Lower lobe of right lung (tissue), 2 donors: ENCODE data around the gene ACSS1. TPM values are rescaled to one million over a fixed set of nuclear protein-coding genes. Genes with fewer than 3 reads are reported as not detected.

Experiments
- ATAC-seq, 2 donors: fragments of 200-7000 bp; cut with Tn5 transposase; one replicate each; pipeline ENCODE4 v1.9.1; 2020 to 2022; ENCODE audit warnings: mild to moderate bottlenecking in 2 of 2, moderate library complexity in 2 of 2
- DNase-seq: peaks from one replicate; pipeline ENCODE4 v3.0.0-alpha.2; 2020
- H3K27ac ChIP-seq: fragments of 200-600 bp; one replicate; pipeline ENCODE4 v1.8.0; 2022
- H3K27me3 ChIP-seq: fragments of 200-600 bp; one replicate; pipeline ENCODE4 v1.8.0; 2022; ENCODE audit warnings: low read depth
- H3K36me3 ChIP-seq: fragments of 200-600 bp; one replicate; pipeline ENCODE4 v1.8.0; 2022; ENCODE audit warnings: mild to moderate bottlenecking
- H3K4me1 ChIP-seq: fragments of 200-600 bp; one replicate; pipeline ENCODE4 v1.8.0; 2022
- H3K4me3 ChIP-seq: fragments of 200-600 bp; one replicate; pipeline ENCODE4 v1.8.0; 2022; ENCODE audit warnings: mild to moderate bottlenecking
- H3K9me3 ChIP-seq: fragments of 200-600 bp; one replicate; pipeline ENCODE4 v1.8.0; 2022
- intact Hi-C: fragments of 100-400 bp; cut with DNase I; formaldehyde crosslinking; loops from one replicate; pipeline ENCODE4 v1.11.0; 2022
- total RNA-seq: library from RNA; stranded (reverse); fragmentation: NEBNext Ultra II Directional; extraction: Animal tissue kit (Norgen Biotek cat#: 25700); gene quantifications from one replicate; pipeline ENCODE4 v1.2.1, GENCODE V29; 2021
- TF ChIP-seq, protein P1 (sequence below): fragments of 200-600 bp; IDR thresholded peaks from one replicate; pipeline ENCODE4 v1.8.0; 2022; ENCODE audit warnings: antibody characterized with exemption, mild to moderate bottlenecking
- donor health status: DM: no; HTN: yes; CAD: no; lungs with severe emphysema.

Gene ACSS1
- total RNA-seq, 1 donor from 2014 or later = 41.8 TPM

DNA sequence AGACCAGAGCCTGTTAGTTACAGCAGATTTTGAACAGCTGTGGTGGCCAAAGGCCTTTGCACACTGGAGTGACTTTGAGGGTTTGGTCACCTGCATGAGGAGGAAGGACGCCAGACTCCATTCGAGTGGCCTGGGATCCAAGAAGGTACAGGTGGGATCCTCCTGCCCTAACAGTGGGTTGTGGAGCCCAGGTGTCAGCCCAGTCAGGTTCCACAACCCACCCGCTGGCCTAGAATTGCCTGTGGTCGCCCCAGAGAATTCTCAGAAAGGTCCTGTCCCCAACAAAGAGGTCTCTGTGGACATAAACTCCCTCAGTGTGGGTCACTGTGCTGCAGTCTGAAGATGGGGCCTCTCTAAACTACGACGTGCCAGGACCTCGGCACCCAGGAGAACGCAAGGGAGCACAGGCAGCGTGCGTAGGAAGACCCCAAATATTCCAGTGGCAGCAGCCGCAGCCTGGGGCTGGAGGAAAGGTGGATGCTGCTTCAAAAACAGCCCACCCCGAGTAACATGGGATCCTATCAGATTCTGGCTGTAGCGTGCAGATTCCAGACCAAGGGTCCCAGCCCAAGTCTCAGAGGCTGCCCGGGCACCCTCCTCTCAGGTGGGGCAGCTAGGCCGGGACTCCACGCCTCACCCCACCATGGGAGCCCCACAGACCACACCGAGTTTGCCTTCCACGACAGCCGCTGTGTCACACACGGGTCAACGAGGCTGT lies 16.0 kb downstream of the ACSS1 start:
- peak; percentile 30 for DNase-seq
- Histone ChIP-seq H3K27ac (peak overlapping the region; percentile 73), H3K4me3 (no peak overlapping the region), H3K4me1 (peaks cover 75% of the 10 kb centered on the region), H3K36me3 (peaks cover 23% of the 10 kb centered on the region), H3K27me3 (no peaks in the 10 kb centered on the region), H3K9me3 (no peaks in the 10 kb centered on the region)
- intact Hi-C loops = no loop called here
- ATAC-seq = no peak
- TF ChIP-seq, protein P1, sequence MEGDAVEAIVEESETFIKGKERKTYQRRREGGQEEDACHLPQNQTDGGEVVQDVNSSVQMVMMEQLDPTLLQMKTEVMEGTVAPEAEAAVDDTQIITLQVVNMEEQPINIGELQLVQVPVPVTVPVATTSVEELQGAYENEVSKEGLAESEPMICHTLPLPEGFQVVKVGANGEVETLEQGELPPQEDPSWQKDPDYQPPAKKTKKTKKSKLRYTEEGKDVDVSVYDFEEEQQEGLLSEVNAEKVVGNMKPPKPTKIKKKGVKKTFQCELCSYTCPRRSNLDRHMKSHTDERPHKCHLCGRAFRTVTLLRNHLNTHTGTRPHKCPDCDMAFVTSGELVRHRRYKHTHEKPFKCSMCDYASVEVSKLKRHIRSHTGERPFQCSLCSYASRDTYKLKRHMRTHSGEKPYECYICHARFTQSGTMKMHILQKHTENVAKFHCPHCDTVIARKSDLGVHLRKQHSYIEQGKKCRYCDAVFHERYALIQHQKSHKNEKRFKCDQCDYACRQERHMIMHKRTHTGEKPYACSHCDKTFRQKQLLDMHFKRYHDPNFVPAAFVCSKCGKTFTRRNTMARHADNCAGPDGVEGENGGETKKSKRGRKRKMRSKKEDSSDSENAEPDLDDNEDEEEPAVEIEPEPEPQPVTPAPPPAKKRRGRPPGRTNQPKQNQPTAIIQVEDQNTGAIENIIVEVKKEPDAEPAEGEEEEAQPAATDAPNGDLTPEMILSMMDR = no peak

DNA sequence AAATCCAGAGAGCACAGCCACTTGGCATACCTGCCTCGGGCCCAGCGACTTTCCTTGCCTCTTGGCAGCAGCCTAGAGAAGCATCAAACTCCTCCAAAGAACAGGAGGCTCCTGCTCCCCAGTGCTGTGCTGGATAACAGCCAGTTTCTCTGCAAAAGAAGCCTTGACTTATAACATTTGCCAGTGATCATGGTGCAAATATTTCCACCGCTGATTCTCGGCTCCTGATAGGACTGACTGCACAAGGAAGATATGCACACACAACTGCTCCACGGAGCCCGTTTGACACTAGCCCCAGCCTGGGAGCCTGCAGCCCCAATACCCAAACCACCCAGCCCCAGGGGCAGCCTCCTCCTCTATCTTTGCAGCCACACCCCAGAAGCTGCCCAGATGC lies 17.5 kb downstream of the ACSS1 start:
- Histone ChIP-seq H3K36me3 (peaks cover 9% of the 10 kb centered on the region), H3K4me3 (no peak overlapping the region), H3K9me3 (no peaks in the 10 kb centered on the region), H3K27me3 (no peaks in the 10 kb centered on the region), H3K4me1 (peaks cover 81% of the 10 kb centered on the region), H3K27ac (peak overlapping the region; percentile 73)
- intact Hi-C loops = no loop called here
- TF ChIP-seq, protein P1 = no peak
- DNase-seq = peak; percentile 69
- peak; percentile 58 to 66 for ATAC-seq

DNA sequence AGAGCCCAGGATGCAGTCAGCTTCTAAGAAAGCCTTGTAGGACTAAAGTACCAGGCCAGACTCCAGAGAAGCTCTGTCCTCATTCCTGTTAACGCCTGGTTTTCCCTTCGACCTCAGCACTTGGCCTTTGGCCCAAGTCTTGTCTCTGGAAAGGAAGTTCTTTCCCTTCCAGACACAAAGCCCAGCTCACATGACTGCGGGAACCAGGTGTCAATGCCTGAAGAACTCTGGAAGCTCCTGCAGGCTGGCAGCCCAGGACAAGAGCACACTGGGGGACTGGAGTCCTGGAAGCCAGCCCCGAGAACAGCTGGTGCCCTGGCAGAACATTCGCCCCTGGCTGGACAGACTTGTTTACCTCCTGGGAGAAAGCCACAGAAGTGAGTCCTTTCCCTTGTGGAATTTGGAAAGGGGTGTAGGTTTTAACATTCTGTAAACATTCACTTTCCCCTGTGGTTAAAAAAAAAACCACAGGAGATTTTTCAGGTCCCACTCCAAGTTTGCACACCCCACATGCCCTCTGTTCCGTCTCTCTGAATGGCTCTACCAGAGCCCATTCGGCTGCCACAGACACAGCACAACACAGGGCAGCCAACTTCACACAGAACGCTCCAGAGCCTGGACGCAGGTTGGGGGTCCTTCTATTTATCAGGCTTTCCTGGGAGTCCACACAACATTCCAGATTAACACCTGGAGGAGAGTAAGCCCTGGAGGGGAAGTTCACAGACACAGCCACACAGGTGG lies 18.1 kb downstream of the ACSS1 start:
- intact Hi-C loops = no loop called here
- Histone ChIP-seq H3K36me3 (peaks cover 7% of the 10 kb centered on the region), H3K4me3 (peak overlapping the region; percentile 4), H3K9me3 (no peaks in the 10 kb centered on the region), H3K4me1 (peaks cover 87% of the 10 kb centered on the region), H3K27me3 (no peaks in the 10 kb centered on the region), H3K27ac (peak overlapping the region; percentile 73)
- TF ChIP-seq, protein P1 = no peak
- DNase-seq (peak; percentile 85), ATAC-seq (peak; percentile 80 to 85)

DNA sequence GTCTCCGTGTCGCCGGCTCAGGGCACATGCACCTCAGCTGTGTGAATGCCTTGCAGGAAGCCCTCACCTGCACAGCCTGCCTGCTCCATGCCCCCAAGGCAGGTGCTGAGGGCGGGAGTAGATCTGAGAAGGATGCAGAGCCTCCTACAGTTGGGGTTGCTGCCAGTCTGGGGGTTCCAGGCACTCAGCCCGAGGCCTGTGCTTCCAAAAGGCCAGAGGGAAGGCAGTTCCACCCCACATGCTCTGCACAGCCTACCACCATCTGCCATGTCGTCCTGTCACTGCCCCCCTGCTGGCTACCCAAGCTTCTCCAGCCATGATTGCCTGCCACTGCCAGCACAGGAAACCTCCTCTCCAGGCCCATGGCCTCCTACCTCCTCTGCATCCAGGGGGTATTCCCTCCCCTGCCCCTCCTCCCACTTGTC lies 19.3 kb downstream of the ACSS1 start:
- no peaks in the 10 kb centered on the region for H3K27me3 ChIP-seq
- intact Hi-C loops = no loop called here
- H3K4me1 ChIP-seq = peaks cover 92% of the 10 kb centered on the region
- TF ChIP-seq, protein P1 = no peak
- peak overlapping the region; percentile 73 for H3K27ac ChIP-seq
- ATAC-seq (no peak), DNase-seq (no peak)
- no peaks in the 10 kb centered on the region for H3K36me3 ChIP-seq
- H3K4me3 ChIP-seq = no peak overlapping the region
- no peaks in the 10 kb centered on the region for H3K9me3 ChIP-seq

DNA sequence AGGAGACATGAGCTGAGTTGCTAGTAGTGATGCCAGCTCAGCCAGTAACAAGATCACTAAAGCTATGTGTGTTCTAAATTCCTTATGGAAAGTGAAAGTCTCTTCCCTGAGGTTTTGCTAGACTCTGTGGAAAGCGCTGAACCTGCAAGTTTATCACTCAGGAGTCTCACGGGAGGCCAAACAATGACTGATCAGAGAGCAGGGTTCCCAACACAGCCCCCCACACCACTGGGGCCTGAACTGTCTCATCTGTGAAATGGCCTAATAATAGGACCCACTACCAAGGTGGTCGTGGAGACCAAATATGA lies 19.9 kb downstream of the ACSS1 start:
- intact Hi-C loops = no loop called here
- TF ChIP-seq, protein P1 = no peak
- Histone ChIP-seq H3K27me3 (no peaks in the 10 kb centered on the region), H3K4me1 (peaks cover 93% of the 10 kb centered on the region), H3K9me3 (no peaks in the 10 kb centered on the region), H3K4me3 (no peak overlapping the region), H3K36me3 (no peaks in the 10 kb centered on the region), H3K27ac (peak overlapping the region; percentile 73)
- no peak for DNase-seq
- no peak for ATAC-seq
